GM21528 (cell line): ENCODE measurements around the gene RBMX.
"Not testable (repeated sequence)": the region's sequence is repeated elsewhere in the genome, so short reads cannot be mapped to it uniquely, and the experiment has no call there.

ENCODE experiments used
- ATAC-seq: cut with Tn5 transposase; IDR thresholded peaks from one replicate; pipeline ENCODE4 v1.9.1; 2021; ENCODE audit warnings: mild to moderate bottlenecking, moderate library complexity; ENCODE audit not compliant: unreplicated experiment, low FRiP score

The RBMX gene

GRCh38 chrX:136880452-136881013 is at the start of gene RBMX:
Gene RBMX, minus strand, starts transcription at chrX:136880725. Its CDS starts 1,298 bp downstream, at chrX:136879427.
- ATAC-seq: peak; percentile 98

GRCh38 chrX:136921438-136921837 is 40.9 kb upstream of the RBMX start:
- not testable (repeated sequence) for ATAC-seq

- ATAC-seq: no peak
Measured at GRCh38 chrX:136920001-136920400, 39.5 kb upstream of the RBMX start.

GRCh38 chrX:136916827-136917226 is 36.3 kb upstream of the RBMX start:
- ATAC-seq: no peak

- not testable (repeated sequence) for ATAC-seq
Measured at GRCh38 chrX:136911661-136912060, 31.1 kb upstream of the RBMX start.

GRCh38 chrX:136911253-136911652 is 30.7 kb upstream of the RBMX start:
- no peak for ATAC-seq

GRCh38 chrX:136910565-136911035 is 30.1 kb upstream of the RBMX start:
- no peak for ATAC-seq

- ATAC-seq: peak; percentile 66
Measured at GRCh38 chrX:136909706-136910564, 29.4 kb upstream of the RBMX start.

- ATAC-seq: peak; percentile 77
Measured at GRCh38 chrX:136909119-136909705, 28.7 kb upstream of the RBMX start.

- no peak for ATAC-seq
Measured at GRCh38 chrX:136907621-136908020, 27.1 kb upstream of the RBMX start.

GRCh38 chrX:136906921-136907510 is 26.5 kb upstream of the RBMX start:
- ATAC-seq: no peak

- ATAC-seq: not testable (repeated sequence)
Measured at GRCh38 chrX:136904067-136904466, 23.5 kb upstream of the RBMX start.

GRCh38 chrX:136900071-136900470 is 19.5 kb upstream of the RBMX start:
- ATAC-seq: not testable (repeated sequence)

- ATAC-seq: no peak
Measured at GRCh38 chrX:136899221-136899620, 18.7 kb upstream of the RBMX start.

GRCh38 chrX:136898752-136899151 is 18.2 kb upstream of the RBMX start:
- not testable (repeated sequence) for ATAC-seq

GRCh38 chrX:136896121-136896914 is 15.8 kb upstream of the RBMX start:
- ATAC-seq: no peak

- ATAC-seq: no peak
Measured at GRCh38 chrX:136892412-136892811, 11.9 kb upstream of the RBMX start.

- not testable (repeated sequence) for ATAC-seq
Measured at GRCh38 chrX:136890596-136890995, 10.1 kb upstream of the RBMX start.

GRCh38 chrX:136889269-136889668 is 8.7 kb upstream of the RBMX start:
- ATAC-seq: no peak

- ATAC-seq: peak; percentile 29
Measured at GRCh38 chrX:136880003-136880451, 498 bp downstream of the RBMX start.
